Activated CD4-positive, alpha-beta memory T cell treated with anti-CD3 and anti-CD28 coated beads, Interleukin-2, amount 10 ng/mL, durations not matched to agents 7 days and 5 days (primary cell): Measurements from ENCODE around the gene GCNT2. TPM values are rescaled to one million over a fixed set of nuclear protein-coding genes. Genes with fewer than 3 reads are reported as not detected.
A peak's percentile ranks its signal among the peaks of the same experiment; 100 is the strongest.

Source experiments
- CTCF ChIA-PET: fragments of 350-600 bp; sonication (Branson Sonifier 250); formaldehyde crosslinking; loops from one replicate; lab custom pipeline; 2021; ENCODE audit warnings: antibody characterized with exemption, inconsistent platforms; lab: Charles Lee
- POLR2A ChIA-PET: fragments of 350-600 bp; sonication (Branson Sonifier 250); formaldehyde crosslinking; loops from one replicate; lab custom pipeline; 2021; ENCODE audit warnings: antibody characterized with exemption; lab: Charles Lee
- DNase-seq: peaks from one replicate; pipeline ENCODE4 v3.0.0-alpha.2; 2020
- H3K27ac Mint-ChIP-seq: one replicate; pipeline ENCODE4 v1.8.0; 2021; ENCODE audit warnings: mild to moderate bottlenecking, mixed read lengths
- H3K27me3 Mint-ChIP-seq: one replicate; pipeline ENCODE4 v1.8.0; 2021; ENCODE audit warnings: mixed read lengths
- H3K36me3 Mint-ChIP-seq: one replicate; pipeline ENCODE4 v1.8.0; 2021; ENCODE audit warnings: low read depth, mixed read lengths
- H3K4me1 Mint-ChIP-seq: one replicate; pipeline ENCODE4 v1.8.0; 2021; ENCODE audit warnings: mixed read lengths
- H3K4me3 Mint-ChIP-seq: one replicate; pipeline ENCODE4 v1.8.0; 2021; ENCODE audit warnings: mild to moderate bottlenecking, mixed read lengths
- H3K9me3 Mint-ChIP-seq: one replicate; pipeline ENCODE4 v1.8.0; 2021; ENCODE audit warnings: mixed read lengths
- total RNA-seq, 2 experiments: library from RNA; stranded (reverse); gene quantifications; one replicate each; pipeline ENCODE4 v1.2.3, GENCODE V29; 2021

The GCNT2 gene
- total RNA-seq, 2 experiments from 2014 or later = 3.0 to 3.1 TPM

- Mint-ChIP-seq H3K4me1 (no peaks in the 10 kb centered on the region), H3K36me3 (no peaks in the 10 kb centered on the region), H3K27ac (no peak overlapping the region), H3K9me3 (no peaks in the 10 kb centered on the region), H3K27me3 (no peaks in the 10 kb centered on the region), H3K4me3 (no peak overlapping the region)
- DNase-seq = no peak
- ChIA-PET POLR2A (no interaction called here), CTCF (no interaction called here)
Observed at GRCh38 chr6:10617008-10617696, 96.0 kb downstream of the GCNT2 start.

GRCh38 chr6:10618409-10618808 is 97.3 kb downstream of the GCNT2 start:
- Mint-ChIP-seq H3K27me3 (no peaks in the 10 kb centered on the region), H3K9me3 (no peaks in the 10 kb centered on the region), H3K4me1 (no peaks in the 10 kb centered on the region), H3K27ac (no peak overlapping the region), H3K4me3 (no peak overlapping the region), H3K36me3 (no peaks in the 10 kb centered on the region)
- POLR2A ChIA-PET = no interaction called here
- no peak for DNase-seq
- CTCF ChIA-PET = interaction anchor here (1.0 kb wide), 1 partner anchor 10 kb away, joined by 3 read pairs; no protein-coding TSS in a partner anchor

DNA sequence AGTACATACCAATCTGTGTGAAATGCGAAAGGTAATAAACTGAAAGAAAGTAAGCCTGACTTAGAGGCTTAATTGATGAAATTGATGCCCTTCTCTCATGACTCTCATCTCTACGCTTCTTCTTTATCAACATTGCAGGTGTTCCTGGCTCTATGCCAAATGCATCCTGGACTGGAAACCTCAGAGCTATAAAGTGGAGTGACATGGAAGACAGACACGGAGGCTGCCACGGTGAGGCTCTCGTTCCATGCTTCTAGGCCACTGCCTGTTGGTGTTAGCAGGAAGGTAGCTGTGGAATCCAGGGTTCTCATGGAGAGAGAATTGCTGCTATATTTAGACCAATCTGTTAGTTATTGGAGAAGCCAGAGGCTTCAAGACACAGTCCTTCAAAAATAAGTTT is 100.1 kb downstream of the GCNT2 start:
- Mint-ChIP-seq H3K27ac (no peak overlapping the region), H3K4me1 (no peaks in the 10 kb centered on the region), H3K36me3 (peaks cover 5% of the 10 kb centered on the region), H3K9me3 (no peaks in the 10 kb centered on the region), H3K27me3 (no peaks in the 10 kb centered on the region), H3K4me3 (no peak overlapping the region)
- ChIA-PET POLR2A (no interaction called here), CTCF (no interaction called here)
- DNase-seq = no peak

- H3K27me3 Mint-ChIP-seq = no peaks in the 10 kb centered on the region
- CTCF ChIA-PET = no interaction called here
- DNase-seq = no peak
- POLR2A ChIA-PET = no interaction called here
- no peak overlapping the region for H3K4me3 Mint-ChIP-seq
- H3K4me1 Mint-ChIP-seq = no peaks in the 10 kb centered on the region
- H3K9me3 Mint-ChIP-seq = no peaks in the 10 kb centered on the region
- peaks cover 5% of the 10 kb centered on the region for H3K36me3 Mint-ChIP-seq
- H3K27ac Mint-ChIP-seq = no peak overlapping the region
Observed at GRCh38 chr6:10621847-10622246, 100.7 kb downstream of the GCNT2 start.

- Mint-ChIP-seq H3K9me3 (no peaks in the 10 kb centered on the region), H3K27me3 (no peaks in the 10 kb centered on the region), H3K4me1 (no peaks in the 10 kb centered on the region), H3K36me3 (peaks cover 5% of the 10 kb centered on the region), H3K27ac (no peak overlapping the region), H3K4me3 (no peak overlapping the region)
- CTCF ChIA-PET = no interaction called here
- no peak for DNase-seq
- POLR2A ChIA-PET = no interaction called here
Observed at GRCh38 chr6:10624836-10625235, 103.7 kb downstream of the GCNT2 start.

DNA sequence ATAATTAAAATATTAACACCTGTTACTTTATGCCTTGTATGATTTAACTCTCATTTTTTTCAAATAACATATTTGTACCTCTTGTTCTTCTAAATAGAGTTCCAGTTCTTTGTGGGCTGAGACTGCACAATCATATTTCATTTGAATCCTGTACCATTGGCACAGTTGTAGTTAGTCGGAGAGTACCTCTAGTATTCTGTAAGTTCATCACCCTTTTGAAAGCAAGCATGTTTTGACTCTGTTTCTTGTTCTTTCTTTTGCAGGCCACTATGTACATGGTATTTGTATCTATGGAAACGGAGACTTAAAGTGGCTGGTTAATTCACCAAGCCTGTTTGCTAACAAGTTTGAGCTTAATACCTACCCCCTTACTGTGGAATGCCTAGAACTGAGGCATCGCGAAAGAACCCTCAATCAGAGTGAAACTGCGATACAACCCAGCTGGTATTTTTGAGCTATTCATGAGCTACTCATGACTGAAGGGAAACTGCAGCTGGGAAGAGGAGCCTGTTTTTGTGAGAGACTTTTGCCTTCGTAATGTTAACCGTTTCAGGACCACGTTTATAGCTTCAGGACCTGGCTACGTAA is 105.1 kb downstream of the GCNT2 start:
- CTCF ChIA-PET = no interaction called here
- POLR2A ChIA-PET = no interaction called here
- Mint-ChIP-seq H3K4me1 (no peaks in the 10 kb centered on the region), H3K4me3 (no peak overlapping the region), H3K36me3 (peaks cover 5% of the 10 kb centered on the region), H3K9me3 (no peaks in the 10 kb centered on the region), H3K27me3 (no peaks in the 10 kb centered on the region), H3K27ac (no peak overlapping the region)
- DNase-seq = no peak

DNA sequence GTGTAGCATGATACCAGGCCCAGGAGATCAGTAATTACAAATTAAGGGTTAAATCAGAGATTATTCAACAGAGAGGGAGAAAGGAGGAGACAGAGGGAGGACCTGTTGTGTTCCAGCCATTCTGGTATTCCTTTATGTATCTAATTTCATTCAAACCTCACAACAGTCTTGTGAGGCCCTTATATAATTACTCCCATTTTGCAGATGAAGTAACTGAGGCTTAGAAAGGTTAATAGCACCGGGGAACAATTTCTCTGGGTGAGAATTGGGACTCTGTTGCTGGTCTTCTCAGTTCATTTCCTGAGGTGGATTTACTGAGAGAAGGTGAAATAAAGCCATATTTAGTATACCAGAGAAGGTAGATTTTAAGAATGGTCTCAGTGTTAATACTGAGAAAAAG is 106.6 kb downstream of the GCNT2 start:
- ChIA-PET CTCF (no interaction called here), POLR2A (no interaction called here)
- Mint-ChIP-seq H3K4me1 (peaks cover under 1% of the 10 kb centered on the region), H3K36me3 (peaks cover 5% of the 10 kb centered on the region), H3K9me3 (no peaks in the 10 kb centered on the region), H3K4me3 (no peak overlapping the region), H3K27ac (no peak overlapping the region), H3K27me3 (no peaks in the 10 kb centered on the region)
- DNase-seq = no peak

DNA sequence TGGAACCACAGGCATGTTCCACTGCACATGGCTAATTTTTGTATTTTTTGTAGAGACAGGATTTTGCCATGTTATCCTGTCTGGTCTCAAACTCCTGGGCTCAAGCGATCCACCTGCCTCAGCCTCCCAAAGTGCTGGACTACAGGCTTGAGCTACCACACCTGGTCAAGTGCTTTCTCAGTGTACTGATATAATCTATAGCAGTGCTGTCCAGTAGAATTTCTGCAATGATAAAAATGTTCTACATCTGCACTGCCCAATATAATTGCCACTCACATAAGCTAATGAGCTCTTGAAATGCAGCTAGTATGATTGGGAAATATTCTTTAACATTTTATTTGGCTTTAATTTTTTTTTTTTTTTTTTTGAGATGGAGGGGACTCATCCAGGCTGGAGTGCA is 109.0 kb downstream of the GCNT2 start:
- POLR2A ChIA-PET = no interaction called here
- CTCF ChIA-PET = no interaction called here
- H3K27me3 Mint-ChIP-seq = no peaks in the 10 kb centered on the region

GRCh38 chr6:10633216-10633615 is 112.1 kb downstream of the GCNT2 start:
- Mint-ChIP-seq H3K4me1 (peaks cover 7% of the 10 kb centered on the region), H3K27ac (no peak overlapping the region), H3K9me3 (no peaks in the 10 kb centered on the region), H3K4me3 (no peak overlapping the region), H3K27me3 (no peaks in the 10 kb centered on the region), H3K36me3 (no peaks in the 10 kb centered on the region)
- ChIA-PET CTCF (no interaction called here), POLR2A (no interaction called here)
- no peak for DNase-seq

More for the DNA sequence above, 109.0 kb downstream of the GCNT2 start:
- peaks cover 7% of the 10 kb centered on the region for H3K4me1 Mint-ChIP-seq
- no peak overlapping the region for H3K4me3 Mint-ChIP-seq
- DNase-seq = no peak
- no peak overlapping the region for H3K27ac Mint-ChIP-seq
- no peaks in the 10 kb centered on the region for H3K9me3 Mint-ChIP-seq
- H3K36me3 Mint-ChIP-seq = no peaks in the 10 kb centered on the region

DNA sequence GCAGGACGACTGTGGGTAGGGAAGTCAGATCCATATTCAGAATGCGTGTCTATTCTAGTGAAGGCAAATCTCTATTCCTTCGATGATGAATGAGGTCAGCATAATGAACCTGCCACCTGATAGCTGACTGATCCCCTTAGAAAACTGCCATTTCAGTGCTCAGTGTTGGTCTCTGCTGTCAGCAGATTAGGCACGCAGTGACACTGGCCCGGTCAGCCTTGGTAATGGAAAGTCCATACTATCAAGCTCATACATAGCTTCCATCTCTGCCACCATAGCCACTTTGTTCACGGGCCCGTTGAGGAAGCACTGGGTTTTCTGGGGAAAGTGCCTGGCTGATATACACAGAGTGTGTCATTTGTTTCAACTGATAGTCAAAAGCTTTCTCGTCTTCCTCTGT is 119.3 kb downstream of the GCNT2 start:
- no peak for DNase-seq
- Mint-ChIP-seq H3K27me3 (peaks cover 11% of the 10 kb centered on the region), H3K36me3 (no peaks in the 10 kb centered on the region), H3K27ac (no peak overlapping the region), H3K4me1 (peaks cover 5% of the 10 kb centered on the region), H3K9me3 (no peaks in the 10 kb centered on the region), H3K4me3 (no peak overlapping the region)
- POLR2A ChIA-PET = no interaction called here
- CTCF ChIA-PET = no interaction called here

DNA sequence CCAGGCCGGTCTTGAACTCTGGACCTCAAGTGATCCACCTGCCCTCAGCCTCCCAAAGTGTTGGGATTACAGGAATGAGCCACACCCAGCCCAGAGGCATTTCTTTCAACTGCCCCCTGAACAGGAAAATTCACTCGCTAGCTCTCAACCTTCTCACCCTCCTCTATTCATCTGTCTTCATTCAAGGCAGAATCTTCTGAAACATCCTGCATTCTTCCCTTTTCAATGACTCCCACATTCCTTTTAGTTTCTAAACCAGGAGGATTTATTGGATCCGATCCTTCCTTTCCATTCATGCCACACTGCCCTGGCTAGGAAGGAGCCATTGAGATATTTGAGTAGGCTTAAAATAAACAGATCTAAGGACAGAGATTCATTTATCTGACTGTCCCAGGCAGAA is 120.4 kb downstream of the GCNT2 start:
- Mint-ChIP-seq H3K36me3 (no peaks in the 10 kb centered on the region), H3K4me1 (peaks cover 5% of the 10 kb centered on the region), H3K27ac (no peak overlapping the region), H3K9me3 (no peaks in the 10 kb centered on the region), H3K27me3 (peaks cover 11% of the 10 kb centered on the region), H3K4me3 (no peak overlapping the region)
- POLR2A ChIA-PET = no interaction called here
- DNase-seq = no peak
- CTCF ChIA-PET = no interaction called here

DNA sequence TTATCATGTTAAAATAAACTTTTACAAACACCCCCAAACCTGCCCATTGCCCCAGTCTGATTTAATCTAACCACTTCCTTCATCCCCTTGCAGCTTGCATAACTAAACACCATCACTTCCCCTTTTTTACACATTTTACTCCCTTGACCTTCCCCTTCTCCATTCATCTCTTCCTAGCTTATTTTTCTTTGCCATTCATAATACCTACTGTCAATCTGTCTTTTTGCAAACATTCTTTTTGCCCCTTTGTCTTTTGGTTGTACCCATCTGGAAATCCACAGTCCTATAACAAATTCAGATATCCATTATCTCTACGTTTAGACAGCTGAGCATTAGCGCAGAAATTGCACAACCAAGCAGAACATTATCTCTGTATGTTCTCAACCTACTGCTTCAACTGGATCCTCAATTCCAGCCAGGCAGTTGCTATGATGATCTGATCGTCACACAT is 122.1 kb downstream of the GCNT2 start:
- CTCF ChIA-PET = no interaction called here
- DNase-seq = no peak
- POLR2A ChIA-PET = no interaction called here
- Mint-ChIP-seq H3K9me3 (no peaks in the 10 kb centered on the region), H3K27ac (no peak overlapping the region), H3K4me1 (peaks cover 5% of the 10 kb centered on the region), H3K36me3 (no peaks in the 10 kb centered on the region), H3K4me3 (no peak overlapping the region), H3K27me3 (peaks cover 16% of the 10 kb centered on the region)

DNA sequence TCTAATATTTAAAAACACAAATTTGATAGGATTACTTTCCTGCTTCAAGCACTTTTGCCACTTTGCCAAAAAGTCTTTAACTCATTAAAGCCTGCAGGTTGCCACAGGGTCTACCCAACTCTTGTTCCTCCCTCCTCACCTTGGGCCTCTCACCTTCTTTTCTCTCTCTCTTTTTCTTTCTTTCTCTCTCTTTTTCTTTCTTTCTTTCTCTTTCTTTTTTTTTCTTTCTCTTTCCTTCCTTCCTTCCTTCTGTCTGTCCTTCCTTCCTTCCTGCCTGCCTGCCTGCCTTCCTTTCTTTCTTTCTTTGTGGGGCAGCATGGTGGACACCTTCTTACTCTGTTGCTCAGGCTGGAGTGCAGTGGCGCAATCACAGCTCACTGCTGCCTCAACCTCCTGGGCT is 123.1 kb downstream of the GCNT2 start:
- H3K4me3 Mint-ChIP-seq = no peak overlapping the region
- ChIA-PET CTCF (no interaction called here), POLR2A (no interaction called here)
- H3K36me3 Mint-ChIP-seq = no peaks in the 10 kb centered on the region
- H3K27me3 Mint-ChIP-seq = peaks cover 16% of the 10 kb centered on the region
- no peak for DNase-seq
- peaks cover 5% of the 10 kb centered on the region for H3K4me1 Mint-ChIP-seq
- no peaks in the 10 kb centered on the region for H3K9me3 Mint-ChIP-seq
- no peak overlapping the region for H3K27ac Mint-ChIP-seq

- DNase-seq = no peak
- no peaks in the 10 kb centered on the region for H3K36me3 Mint-ChIP-seq
- CTCF ChIA-PET = no interaction called here
- H3K9me3 Mint-ChIP-seq = no peaks in the 10 kb centered on the region
- peaks cover 15% of the 10 kb centered on the region for H3K4me1 Mint-ChIP-seq
- H3K27me3 Mint-ChIP-seq = peaks cover 15% of the 10 kb centered on the region
- POLR2A ChIA-PET = no interaction called here
- H3K4me3 Mint-ChIP-seq = peak overlapping the region; percentile 2
- peak overlapping the region; percentile 8 for H3K27ac Mint-ChIP-seq
Observed at GRCh38 chr6:10655508-10656055, 134.4 kb downstream of the GCNT2 start.
